ENCODE measurements around the gene USP11.

- no peak for TF ChIP-seq POLR2A (IDR thresholded peaks at IDR 0.05; ENCODE audit: low read length)
- no peak for TF ChIP-seq GATA1 (IDR thresholded peaks at IDR 0.05; ENCODE audit: low read depth, low read length)
These were observed 11.1 kb upstream of the USP11 start for GRCh38 chrX:47221756-47222155.

All from erythroblast (primary cell).